Activated naive CD4-positive, alpha-beta T cell treated with Interleukin-2 at 50 U/mL for 16 hours (primary cell): Measurements from ENCODE around the gene ZNF630.
A peak's percentile ranks its signal among the peaks of the same experiment; 100 is the strongest.
"Not testable (repeated sequence)": the region's sequence is repeated elsewhere in the genome, so short reads cannot be mapped to it uniquely, and the experiment has no call there.

Experiments used
- DNase-seq: peaks from one replicate; pipeline ENCODE4 v3.0.0-alpha.2; 2020

ZNF630 gene

GRCh38 chrX:48028091-48028490 lies 43.3 kb downstream of the ZNF630 start:
- DNase-seq: no peak

- not testable (repeated sequence) for DNase-seq
Observed at GRCh38 chrX:48027545-48027944, 43.9 kb downstream of the ZNF630 start.

GRCh38 chrX:48025561-48025960 lies 45.9 kb downstream of the ZNF630 start:
- DNase-seq: peak; percentile 35

GRCh38 chrX:48022738-48023137 lies 48.7 kb downstream of the ZNF630 start:
- no peak for DNase-seq

GRCh38 chrX:48022100-48022499 lies 49.3 kb downstream of the ZNF630 start:
- no peak for DNase-seq

GRCh38 chrX:48021026-48021900 lies 50.2 kb downstream of the ZNF630 start:
- DNase-seq: peak; percentile 77

- DNase-seq: peak; percentile 40
Observed at GRCh38 chrX:48020472-48020871, 51.0 kb downstream of the ZNF630 start.

GRCh38 chrX:48019892-48020291 lies 51.5 kb downstream of the ZNF630 start:
- DNase-seq: not testable (repeated sequence)

GRCh38 chrX:48016583-48017310 lies 54.7 kb downstream of the ZNF630 start:
- DNase-seq: not testable (repeated sequence)

GRCh38 chrX:48009445-48009960 lies 61.9 kb downstream of the ZNF630 start:
- not testable (repeated sequence) for DNase-seq
